Measurements from ENCODE around the gene BRD9. TPM values are rescaled to one million over a fixed set of nuclear protein-coding genes. Genes with fewer than 3 reads are reported as not detected.

Gene BRD9
- total and polyA plus RNA-seq, 2 of the 4 experiments (the other 2 are of a cell fraction), result 22.0 to 43.4 TPM

GRCh38 chr5:848671-849111, 43.9 kb downstream of the BRD9 start:
- no TSS peak for BruUV-seq (replicated peaks)
- no peaks in the 10 kb centered on the region for H4K20me1 ChIP-seq (ENCODE audit: insufficient read depth, low read length)
- no peak overlapping the region for H3K4ac ChIP-seq (ENCODE audit: low read depth, low read length)
- no peaks in the 10 kb centered on the region for H3K36me3 ChIP-seq (ENCODE audit: control insufficient read depth, insufficient read depth, low read length)
- no peak overlapping the region for H2AFZ ChIP-seq (replicated peaks; ENCODE audit: low read length, poor library complexity)
- dilution Hi-C loops (cut with HindIII; ENCODE audit: low sequenced_read_pairs, unreplicated experiment) (no loop called here), intact Hi-C loops (cut with micrococcal nuclease) (no loop called here), in situ Hi-C loops (cut with MboI; ENCODE audit: low sequenced_read_pairs) (no loop called here)
- no peak overlapping the region for H4K8ac ChIP-seq (ENCODE audit: low read depth in 2 of 2, low read length in 2 of 2)
- H3K27ac ChIP-seq (ENCODE audit: insufficient read depth, low read length), result no peak overlapping the region
- no peaks in the 10 kb centered on the region for H3K9me3 ChIP-seq (ENCODE audit: control insufficient read depth, insufficient read depth, low read length)
- no peak overlapping the region for H3K23ac ChIP-seq (ENCODE audit: low read depth, low read length)
- POLR2A ChIA-PET (ENCODE audit: unreplicated experiment), result no interaction called here
- H2BK5ac ChIP-seq (ENCODE audit: low read depth, low read length, poor library complexity, severe bottlenecking), result no peak overlapping the region
- no peak overlapping the region for H4K91ac ChIP-seq (ENCODE audit: insufficient read depth, low read depth, low read length)
- no peaks in the 10 kb centered on the region for H3K79me1 ChIP-seq (ENCODE audit: low read depth in 1 of 2, low read length in 2 of 2)
- DNase-seq, result no peak
- TF ChIP-seq, protein P1, sequence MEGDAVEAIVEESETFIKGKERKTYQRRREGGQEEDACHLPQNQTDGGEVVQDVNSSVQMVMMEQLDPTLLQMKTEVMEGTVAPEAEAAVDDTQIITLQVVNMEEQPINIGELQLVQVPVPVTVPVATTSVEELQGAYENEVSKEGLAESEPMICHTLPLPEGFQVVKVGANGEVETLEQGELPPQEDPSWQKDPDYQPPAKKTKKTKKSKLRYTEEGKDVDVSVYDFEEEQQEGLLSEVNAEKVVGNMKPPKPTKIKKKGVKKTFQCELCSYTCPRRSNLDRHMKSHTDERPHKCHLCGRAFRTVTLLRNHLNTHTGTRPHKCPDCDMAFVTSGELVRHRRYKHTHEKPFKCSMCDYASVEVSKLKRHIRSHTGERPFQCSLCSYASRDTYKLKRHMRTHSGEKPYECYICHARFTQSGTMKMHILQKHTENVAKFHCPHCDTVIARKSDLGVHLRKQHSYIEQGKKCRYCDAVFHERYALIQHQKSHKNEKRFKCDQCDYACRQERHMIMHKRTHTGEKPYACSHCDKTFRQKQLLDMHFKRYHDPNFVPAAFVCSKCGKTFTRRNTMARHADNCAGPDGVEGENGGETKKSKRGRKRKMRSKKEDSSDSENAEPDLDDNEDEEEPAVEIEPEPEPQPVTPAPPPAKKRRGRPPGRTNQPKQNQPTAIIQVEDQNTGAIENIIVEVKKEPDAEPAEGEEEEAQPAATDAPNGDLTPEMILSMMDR (conservative IDR thresholded peaks at IDR 0.05; ENCODE audit: low read depth, low read length), result no peak
- TF ChIP-seq FOS (IDR thresholded peaks at IDR 0.05; ENCODE audit: low read depth, low read length), result no peak
- TF ChIP-seq MAFK (IDR thresholded peaks at IDR 0.05; ENCODE audit: low read depth, low read length), result no peak
- TF ChIP-seq USF2 (IDR thresholded peaks at IDR 0.05; ENCODE audit: low read depth, low read length), result no peak
- no peak for TF ChIP-seq RFX5 (IDR thresholded peaks at IDR 0.05; ENCODE audit: low read depth, low read length)
- TF ChIP-seq RCOR1 (IDR thresholded peaks at IDR 0.05; ENCODE audit: insufficient replicate concordance, low read length), result no peak
- TF ChIP-seq, protein P2, sequence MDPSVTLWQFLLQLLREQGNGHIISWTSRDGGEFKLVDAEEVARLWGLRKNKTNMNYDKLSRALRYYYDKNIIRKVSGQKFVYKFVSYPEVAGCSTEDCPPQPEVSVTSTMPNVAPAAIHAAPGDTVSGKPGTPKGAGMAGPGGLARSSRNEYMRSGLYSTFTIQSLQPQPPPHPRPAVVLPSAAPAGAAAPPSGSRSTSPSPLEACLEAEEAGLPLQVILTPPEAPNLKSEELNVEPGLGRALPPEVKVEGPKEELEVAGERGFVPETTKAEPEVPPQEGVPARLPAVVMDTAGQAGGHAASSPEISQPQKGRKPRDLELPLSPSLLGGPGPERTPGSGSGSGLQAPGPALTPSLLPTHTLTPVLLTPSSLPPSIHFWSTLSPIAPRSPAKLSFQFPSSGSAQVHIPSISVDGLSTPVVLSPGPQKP (IDR thresholded peaks at IDR 0.05; ENCODE audit: borderline replicate concordance, low read depth, low read length), result no peak
- TF ChIP-seq NFE2L2 (IDR thresholded peaks at IDR 0.05; ENCODE audit: low read depth, low read length), result no peak
- no peak for TF ChIP-seq POLR2A (IDR thresholded peaks at IDR 0.05; ENCODE audit: low read depth, low read length)
- no peak overlapping the region for H3K18ac ChIP-seq (ENCODE audit: low read depth, low read length)
- ATAC-seq (ENCODE audit: low read depth), result no peak
- no peak overlapping the region for H3K56ac ChIP-seq (ENCODE audit: extremely low read depth, insufficient read depth, low read length)
- H3K4me1 ChIP-seq (ENCODE audit: control insufficient read depth, insufficient read depth, low read length), result no peaks in the 10 kb centered on the region
- no peak overlapping the region for H2AK9ac ChIP-seq (replicated peaks; ENCODE audit: low read depth, low read length, poor library complexity)
- no peak overlapping the region for H4K5ac ChIP-seq (ENCODE audit: low read depth, low read length)
- no peak overlapping the region for H2BK120ac ChIP-seq (ENCODE audit: low read depth, low read length)
- CTCF ChIA-PET, result no interaction called here
- no peak overlapping the region for H3K4me3 ChIP-seq (ENCODE audit: insufficient read depth, low read depth, low read length)
- 88% methylated on average over 6 of the region's 14 CpGs; no CpG with 5 or more reads in 1 of the 2 experiments for WGBS, 2 experiments (ENCODE audit: extremely low coverage in 2 of 2, insufficient read length in 1 of 2)
- H2AK5ac ChIP-seq (ENCODE audit: low read depth, low read length), result no peak overlapping the region
- H2BK20ac ChIP-seq (ENCODE audit: low read depth, low read length), result no peak overlapping the region
- no peak overlapping the region for H2BK15ac ChIP-seq (ENCODE audit: low read depth, low read length)
- H3K4me2 ChIP-seq (ENCODE audit: low read depth, low read length), result no peak overlapping the region
- H3K9ac ChIP-seq (ENCODE audit: low read depth, low read length), result no peak overlapping the region
- no peak overlapping the region for H3K14ac ChIP-seq (replicated peaks; ENCODE audit: low read depth, low read length)
- peaks cover 5% of the 10 kb centered on the region; the same call in 1 of the 2 replicates for H3K27me3 ChIP-seq (ENCODE audit: control insufficient read depth, insufficient read depth, low read length)
- H3K9me1 ChIP-seq (ENCODE audit: insufficient read depth, low read length), result no peaks in the 10 kb centered on the region

All from IMR-90 (cell line).